HepG2 (cell line): ENCODE results near the gene RIIAD1. TPM values are rescaled to one million over a fixed set of nuclear protein-coding genes. Genes with fewer than 3 reads are reported as not detected.

Experiments
- ATF7 ChIP-seq, 2 experiments: fragments of 450-650 bp in 1 of 2; sonication (generic) in 1 of 2; formaldehyde crosslinking in 1 of 2; IDR thresholded peaks; 2 replicates each; pipeline versions ENCODE4 v1.4.0 to v1.6.1; 2016 to 2020; ENCODE audit warnings: antibody characterized with exemption in 1 of 2, mild to moderate bottlenecking in 1 of 2, missing genetic modification reagents in 1 of 2
- CREB1 ChIP-seq, 2 experiments: fragments of 450-650 bp in 1 of 2; IDR thresholded peaks; 2 replicates each; pipeline ENCODE4 v1.6.1; 2016 to 2017; ENCODE audit warnings: control low read depth in 1 of 2, mild to moderate bottlenecking in 1 of 2, missing compliant biosample characterization in 1 of 2, missing genetic modification characterization in 1 of 2
- ETV5 ChIP-seq: IDR thresholded peaks from 2 replicates; pipeline ENCODE4 v1.6.1; 2018; ENCODE audit warnings: missing biosample characterization, missing genetic modification reagents, inconsistent platforms, borderline replicate concordance
- GATAD2A ChIP-seq: IDR thresholded peaks from 2 replicates; pipeline ENCODE4 v1.6.1; 2016
- GFI1 ChIP-seq: sonication (generic); formaldehyde crosslinking; IDR thresholded peaks from 2 replicates; pipeline ENCODE4 v1.5.0; 2020; ENCODE audit warnings: missing genetic modification reagents, mild to moderate bottlenecking, borderline replicate concordance
- MXI1 ChIP-seq: IDR thresholded peaks from 3 replicates; pipeline ENCODE4 v1.6.1; 2012; ENCODE audit warnings: low read depth, low read length, inconsistent platforms, borderline replicate concordance
- NFE2L1 ChIP-seq: sonication (generic); formaldehyde crosslinking; IDR thresholded peaks from 2 replicates; pipeline ENCODE4 v1.4.0; 2020; ENCODE audit warnings: missing genetic modification reagents, mild to moderate bottlenecking, borderline replicate concordance
- PHF21A ChIP-seq: sonication (generic); formaldehyde crosslinking; IDR thresholded peaks from 2 replicates; pipeline ENCODE4 v1.5.0; 2020; ENCODE audit warnings: mild to moderate bottlenecking, missing genetic modification reagents
- RARG ChIP-seq: sonication (generic); formaldehyde crosslinking; IDR thresholded peaks from 2 replicates; pipeline ENCODE4 v1.4.0; 2020; ENCODE audit warnings: low read depth, mild to moderate bottlenecking, missing genetic modification reagents
- RFX3 ChIP-seq: IDR thresholded peaks from 2 replicates; pipeline ENCODE4 v1.6.1; 2016; ENCODE audit warnings: missing biosample characterization, missing genetic modification reagents
- SRF ChIP-seq: IDR thresholded peaks from 2 replicates; pipeline ENCODE4 v1.6.1; 2011; ENCODE audit warnings: mild to moderate bottlenecking, low read depth, low read length, moderate library complexity
- TAF1 ChIP-seq: sonication (generic); formaldehyde crosslinking; IDR thresholded peaks from 2 replicates; pipeline ENCODE4 v1.4.0; 2020; ENCODE audit warnings: missing genetic modification reagents
- ZBTB26 ChIP-seq: IDR thresholded peaks from 2 replicates; pipeline ENCODE4 v1.6.1; 2016; ENCODE audit warnings: missing compliant biosample characterization, missing genetic modification reagents, borderline replicate concordance
- ZFP82 ChIP-seq: sonication (generic); formaldehyde crosslinking; IDR thresholded peaks from 2 replicates; pipeline ENCODE4 v1.5.1; 2020; ENCODE audit warnings: mild to moderate bottlenecking, missing genetic modification reagents, borderline replicate concordance
- ZNF124 ChIP-seq: sonication (generic); formaldehyde crosslinking; IDR thresholded peaks from 2 replicates; pipeline ENCODE4 v1.4.0; 2020; ENCODE audit warnings: missing genetic modification reagents
- ZNF296 ChIP-seq: sonication (generic); formaldehyde crosslinking; conservative IDR thresholded peaks from 2 replicates; pipeline ENCODE4 v1.5.0; 2020; ENCODE audit warnings: mild to moderate bottlenecking, missing genetic modification reagents
- ZNF557 ChIP-seq: sonication (generic); formaldehyde crosslinking; IDR thresholded peaks from 2 replicates; pipeline ENCODE4 v1.4.0; 2020; ENCODE audit warnings: missing genetic modification reagents
- ZNF598 ChIP-seq: sonication (generic); formaldehyde crosslinking; IDR thresholded peaks from 2 replicates; pipeline ENCODE4 v1.5.1; 2020; ENCODE audit warnings: mild to moderate bottlenecking, missing genetic modification reagents, borderline replicate concordance
- ZNF720 ChIP-seq: sonication (generic); formaldehyde crosslinking; IDR thresholded peaks from 2 replicates; pipeline ENCODE4 v1.4.0; 2020; ENCODE audit warnings: missing genetic modification reagents
- ZNF777 ChIP-seq: sonication (generic); formaldehyde crosslinking; IDR thresholded peaks from 2 replicates; pipeline ENCODE4 v1.4.0; 2020; ENCODE audit warnings: missing genetic modification reagents
- polyA plus RNA-seq, 8 experiments: library from polyadenylated mRNA; depleted of rRNA in 3 of 8; stranded (reverse) in 7 of 8; unstranded in 1 of 8; fragments of >200 nt; fragmentation: Illumina TruSeq in 4 of 8; extraction: Trizol in 4 of 8; gene quantifications; 2 replicates each; pipeline versions ENCODE4 v1.2.1 to v1.2.3, GENCODE V29; 2011 to 2016; ENCODE audit warnings: low read depth in 4 of 8, missing spikeins in 1 of 8, mixed read lengths in 1 of 8; ENCODE audit not compliant: insufficient read depth in 1 of 8
- total RNA-seq, 5 experiments: library from RNA; depleted of rRNA; stranded (reverse); fragments of >200 nt; fragmentation: Illumina TruSeq; extraction: Trizol; gene quantifications; 2 replicates each; pipeline ENCODE4 v1.2.3, GENCODE V29; 2016; ENCODE audit warnings: low read depth in 1 of 5
- TF ChIP-seq, protein P1 (sequence below): sonication (generic); formaldehyde crosslinking; IDR thresholded peaks from 2 replicates; pipeline ENCODE4 v1.4.0; 2020; ENCODE audit warnings: missing genetic modification reagents, borderline replicate concordance
- TF ChIP-seq, protein P2 (sequence below): sonication (generic); formaldehyde crosslinking; IDR thresholded peaks from 2 replicates; pipeline ENCODE4 v1.8.1; 2023; ENCODE audit warnings: mild to moderate bottlenecking, moderate library complexity, missing genetic modification reagents

The RIIAD1 gene
- total and polyA plus RNA-seq, 2 of the 13 experiments (the other 11 are each of a cell fraction or from before 2014, with no cell fraction given) = not detected

GRCh38 chr1:151710187-151710840, 11.0 kb upstream of the RIIAD1 start (continued):
- peak; percentile 96 for TF ChIP-seq ATF7 (IDR thresholded peaks at IDR 0.05)
- TF ChIP-seq ATF7 (CRISPR knock-in tag; IDR thresholded peaks at IDR 0.05) = no peak
- peak; percentile 53; the same call in 1 of the 2 replicates for TF ChIP-seq RFX3 (CRISPR knock-in tag)
- no peak for TF ChIP-seq ZFP82 (CRISPR knock-in tag)
- no peak for TF ChIP-seq ZNF777 (CRISPR knock-in tag)
- TF ChIP-seq ZNF124 (CRISPR knock-in tag) = no peak
- no peak for TF ChIP-seq SRF
- no peak for TF ChIP-seq ZNF720
- TF ChIP-seq PHF21A = no peak
- TF ChIP-seq NFE2L1 (CRISPR knock-in tag) = no peak
- no peak for TF ChIP-seq ZNF296 (CRISPR knock-in tag)
- TF ChIP-seq, protein P1, sequence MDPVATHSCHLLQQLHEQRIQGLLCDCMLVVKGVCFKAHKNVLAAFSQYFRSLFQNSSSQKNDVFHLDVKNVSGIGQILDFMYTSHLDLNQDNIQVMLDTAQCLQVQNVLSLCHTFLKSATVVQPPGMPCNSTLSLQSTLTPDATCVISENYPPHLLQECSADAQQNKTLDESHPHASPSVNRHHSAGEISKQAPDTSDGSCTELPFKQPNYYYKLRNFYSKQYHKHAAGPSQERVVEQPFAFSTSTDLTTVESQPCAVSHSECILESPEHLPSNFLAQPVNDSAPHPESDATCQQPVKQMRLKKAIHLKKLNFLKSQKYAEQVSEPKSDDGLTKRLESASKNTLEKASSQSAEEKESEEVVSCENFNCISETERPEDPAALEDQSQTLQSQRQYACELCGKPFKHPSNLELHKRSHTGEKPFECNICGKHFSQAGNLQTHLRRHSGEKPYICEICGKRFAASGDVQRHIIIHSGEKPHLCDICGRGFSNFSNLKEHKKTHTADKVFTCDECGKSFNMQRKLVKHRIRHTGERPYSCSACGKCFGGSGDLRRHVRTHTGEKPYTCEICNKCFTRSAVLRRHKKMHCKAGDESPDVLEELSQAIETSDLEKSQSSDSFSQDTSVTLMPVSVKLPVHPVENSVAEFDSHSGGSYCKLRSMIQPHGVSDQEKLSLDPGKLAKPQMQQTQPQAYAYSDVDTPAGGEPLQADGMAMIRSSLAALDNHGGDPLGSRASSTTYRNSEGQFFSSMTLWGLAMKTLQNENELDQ (CRISPR knock-in tag) = no peak
- no peak for TF ChIP-seq GFI1 (CRISPR knock-in tag)
- 0 out of 3 replicates have a peak, but pooled peaks have one; percentile 30 for TF ChIP-seq MXI1
- TF ChIP-seq, protein P2, sequence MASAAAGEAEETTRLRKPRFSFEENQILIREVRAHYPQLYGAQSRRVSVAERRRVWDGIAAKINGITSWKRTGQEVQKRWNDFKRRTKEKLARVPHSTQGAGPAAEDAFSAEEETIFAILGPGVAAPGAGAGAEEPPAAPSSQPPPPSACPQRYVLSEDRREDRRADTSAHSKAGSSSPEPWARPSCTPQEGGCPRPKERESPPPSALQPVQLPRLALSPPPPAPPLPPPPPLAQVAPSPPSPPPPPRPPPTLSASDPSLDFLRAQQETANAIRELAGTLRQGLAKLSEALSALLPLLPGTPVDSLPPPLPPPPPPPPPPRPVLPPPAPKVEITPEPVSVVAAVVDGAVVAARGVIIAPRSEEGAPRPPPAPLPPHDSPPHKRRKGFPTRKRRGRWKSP (CRISPR knock-in tag) = no peak
- TF ChIP-seq ETV5 (CRISPR knock-in tag) = no peak
- TF ChIP-seq ZNF557 (CRISPR knock-in tag) = no peak
- TF ChIP-seq RARG (CRISPR knock-in tag) = no peak
- TF ChIP-seq ZBTB26 (CRISPR knock-in tag) = no peak
- no peak for TF ChIP-seq ZNF598 (CRISPR knock-in tag)
- TF ChIP-seq CREB1 (IDR thresholded peaks at IDR 0.05) = peak; percentile 96
- no peak for TF ChIP-seq CREB1 (CRISPR knock-in tag; IDR thresholded peaks at IDR 0.05)
- no peak for TF ChIP-seq TAF1 (CRISPR knock-in tag)
- TF ChIP-seq GATAD2A = no peak
